ENCODE data around the gene MGMT. TPM values are rescaled to one million over a fixed set of nuclear protein-coding genes. Genes with fewer than 3 reads are reported as not detected.

The MGMT gene
- total and polyA plus RNA-seq, 2 experiments from 2014 or later: 19.3 to 21.9 TPM

DNA sequence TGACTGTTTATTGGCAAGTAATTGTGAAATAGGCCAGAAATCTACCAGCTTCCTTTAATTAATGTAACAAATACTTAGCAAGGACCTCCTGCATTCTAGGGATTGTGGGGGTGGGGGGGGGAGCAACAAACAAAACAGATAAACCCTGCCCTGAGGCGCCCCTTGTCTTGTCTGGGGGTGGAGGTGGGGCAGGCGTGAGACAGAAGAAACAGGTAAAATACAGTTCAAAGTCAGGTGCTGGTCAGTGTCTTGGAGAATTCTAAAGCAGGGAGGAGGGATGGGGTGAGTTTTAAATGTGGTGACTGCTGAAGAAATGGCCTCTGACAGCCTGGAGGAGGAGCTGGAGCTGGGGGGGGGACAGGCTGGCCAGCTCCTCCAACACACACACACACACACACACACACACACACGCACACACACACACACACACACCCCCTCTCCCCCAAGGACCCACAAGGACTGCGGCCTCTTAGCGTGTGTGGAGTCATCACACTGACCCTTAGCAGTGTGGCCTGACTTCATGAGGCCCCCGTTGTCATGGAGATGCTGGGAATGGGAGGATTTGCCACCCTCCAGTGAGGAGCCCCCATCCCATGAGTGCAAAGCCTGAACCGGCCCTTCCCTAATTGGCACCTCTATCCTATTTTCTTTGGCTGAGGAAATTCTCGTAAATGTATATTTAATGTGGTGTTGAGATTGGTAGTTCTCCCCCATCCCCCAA, 190.4 kb downstream of the MGMT start:
- H3K27ac Mint-ChIP-seq: no peak overlapping the region
- Histone ChIP-seq H3K79me2 (replicated peaks; ENCODE audit: insufficient read depth) (no peaks in the 10 kb centered on the region), H3K9me2 (ENCODE audit: insufficient read depth) (no peaks in the 10 kb centered on the region), H3K4me1 (ENCODE audit: insufficient read depth) (peaks cover 8% of the 10 kb centered on the region), H2AFZ (no peak overlapping the region), H3K4me3 (no peak overlapping the region), H3F3A (replicated peaks; ENCODE audit: low read depth) (no peaks in the 10 kb centered on the region), H3K36me3 (ENCODE audit: insufficient read depth) (no peaks in the 10 kb centered on the region), H3K27ac (ENCODE audit: low read depth) (no peak overlapping the region), H4K20me1 (replicated peaks; ENCODE audit: insufficient read depth) (no peaks in the 10 kb centered on the region), H3K27me3 (ENCODE audit: insufficient read depth) (no peaks in the 10 kb centered on the region), H3K4me2 (no peak overlapping the region)
- no peak overlapping the region for H3K4me3 Mint-ChIP-seq
- DNase-seq (ENCODE audit: low spot score) (no peak), ATAC-seq (no peak)
- H3K4me1 Mint-ChIP-seq: peaks cover 38% of the 10 kb centered on the region
- TF ChIP-seq STAT1 (IDR thresholded peaks at IDR 0.05; ENCODE audit: unreplicated experiment) (no peak), POLR2AphosphoS5 (IDR thresholded peaks at IDR 0.05; ENCODE audit: low read depth) (no peak), NANOG (IDR thresholded peaks at IDR 0.05; ENCODE audit: borderline replicate concordance) (no peak), EZH2phosphoT487 (IDR thresholded peaks at IDR 0.05; ENCODE audit: unreplicated experiment) (no peak), EZH2 (IDR thresholded peaks at IDR 0.05; ENCODE audit: low read depth, unreplicated experiment) (no peak), JUNB (IDR thresholded peaks at IDR 0.05; ENCODE audit: unreplicated experiment) (no peak), ZNF114 (CRISPR knock-in tag; IDR thresholded peaks at IDR 0.05) (no peak), CREB1 (CRISPR knock-in tag; IDR thresholded peaks at IDR 0.05; ENCODE audit: low read depth) (no peak), ZNF331 (CRISPR knock-in tag; IDR thresholded peaks at IDR 0.05; ENCODE audit: low read depth) (no peak)
- TF ChIP-seq, protein P1, sequence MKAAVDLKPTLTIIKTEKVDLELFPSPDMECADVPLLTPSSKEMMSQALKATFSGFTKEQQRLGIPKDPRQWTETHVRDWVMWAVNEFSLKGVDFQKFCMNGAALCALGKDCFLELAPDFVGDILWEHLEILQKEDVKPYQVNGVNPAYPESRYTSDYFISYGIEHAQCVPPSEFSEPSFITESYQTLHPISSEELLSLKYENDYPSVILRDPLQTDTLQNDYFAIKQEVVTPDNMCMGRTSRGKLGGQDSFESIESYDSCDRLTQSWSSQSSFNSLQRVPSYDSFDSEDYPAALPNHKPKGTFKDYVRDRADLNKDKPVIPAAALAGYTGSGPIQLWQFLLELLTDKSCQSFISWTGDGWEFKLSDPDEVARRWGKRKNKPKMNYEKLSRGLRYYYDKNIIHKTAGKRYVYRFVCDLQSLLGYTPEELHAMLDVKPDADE (IDR thresholded peaks at IDR 0.05): no peak
- TF ChIP-seq, protein P2, sequence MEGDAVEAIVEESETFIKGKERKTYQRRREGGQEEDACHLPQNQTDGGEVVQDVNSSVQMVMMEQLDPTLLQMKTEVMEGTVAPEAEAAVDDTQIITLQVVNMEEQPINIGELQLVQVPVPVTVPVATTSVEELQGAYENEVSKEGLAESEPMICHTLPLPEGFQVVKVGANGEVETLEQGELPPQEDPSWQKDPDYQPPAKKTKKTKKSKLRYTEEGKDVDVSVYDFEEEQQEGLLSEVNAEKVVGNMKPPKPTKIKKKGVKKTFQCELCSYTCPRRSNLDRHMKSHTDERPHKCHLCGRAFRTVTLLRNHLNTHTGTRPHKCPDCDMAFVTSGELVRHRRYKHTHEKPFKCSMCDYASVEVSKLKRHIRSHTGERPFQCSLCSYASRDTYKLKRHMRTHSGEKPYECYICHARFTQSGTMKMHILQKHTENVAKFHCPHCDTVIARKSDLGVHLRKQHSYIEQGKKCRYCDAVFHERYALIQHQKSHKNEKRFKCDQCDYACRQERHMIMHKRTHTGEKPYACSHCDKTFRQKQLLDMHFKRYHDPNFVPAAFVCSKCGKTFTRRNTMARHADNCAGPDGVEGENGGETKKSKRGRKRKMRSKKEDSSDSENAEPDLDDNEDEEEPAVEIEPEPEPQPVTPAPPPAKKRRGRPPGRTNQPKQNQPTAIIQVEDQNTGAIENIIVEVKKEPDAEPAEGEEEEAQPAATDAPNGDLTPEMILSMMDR (conservative IDR thresholded peaks at IDR 0.05; ENCODE audit: low read depth in 2 of 2): no peak
- TF ChIP-seq, protein P3, sequence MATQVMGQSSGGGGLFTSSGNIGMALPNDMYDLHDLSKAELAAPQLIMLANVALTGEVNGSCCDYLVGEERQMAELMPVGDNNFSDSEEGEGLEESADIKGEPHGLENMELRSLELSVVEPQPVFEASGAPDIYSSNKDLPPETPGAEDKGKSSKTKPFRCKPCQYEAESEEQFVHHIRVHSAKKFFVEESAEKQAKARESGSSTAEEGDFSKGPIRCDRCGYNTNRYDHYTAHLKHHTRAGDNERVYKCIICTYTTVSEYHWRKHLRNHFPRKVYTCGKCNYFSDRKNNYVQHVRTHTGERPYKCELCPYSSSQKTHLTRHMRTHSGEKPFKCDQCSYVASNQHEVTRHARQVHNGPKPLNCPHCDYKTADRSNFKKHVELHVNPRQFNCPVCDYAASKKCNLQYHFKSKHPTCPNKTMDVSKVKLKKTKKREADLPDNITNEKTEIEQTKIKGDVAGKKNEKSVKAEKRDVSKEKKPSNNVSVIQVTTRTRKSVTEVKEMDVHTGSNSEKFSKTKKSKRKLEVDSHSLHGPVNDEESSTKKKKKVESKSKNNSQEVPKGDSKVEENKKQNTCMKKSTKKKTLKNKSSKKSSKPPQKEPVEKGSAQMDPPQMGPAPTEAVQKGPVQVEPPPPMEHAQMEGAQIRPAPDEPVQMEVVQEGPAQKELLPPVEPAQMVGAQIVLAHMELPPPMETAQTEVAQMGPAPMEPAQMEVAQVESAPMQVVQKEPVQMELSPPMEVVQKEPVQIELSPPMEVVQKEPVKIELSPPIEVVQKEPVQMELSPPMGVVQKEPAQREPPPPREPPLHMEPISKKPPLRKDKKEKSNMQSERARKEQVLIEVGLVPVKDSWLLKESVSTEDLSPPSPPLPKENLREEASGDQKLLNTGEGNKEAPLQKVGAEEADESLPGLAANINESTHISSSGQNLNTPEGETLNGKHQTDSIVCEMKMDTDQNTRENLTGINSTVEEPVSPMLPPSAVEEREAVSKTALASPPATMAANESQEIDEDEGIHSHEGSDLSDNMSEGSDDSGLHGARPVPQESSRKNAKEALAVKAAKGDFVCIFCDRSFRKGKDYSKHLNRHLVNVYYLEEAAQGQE (IDR thresholded peaks at IDR 0.05; ENCODE audit: unreplicated experiment): no peak
- TF ChIP-seq, protein P4, sequence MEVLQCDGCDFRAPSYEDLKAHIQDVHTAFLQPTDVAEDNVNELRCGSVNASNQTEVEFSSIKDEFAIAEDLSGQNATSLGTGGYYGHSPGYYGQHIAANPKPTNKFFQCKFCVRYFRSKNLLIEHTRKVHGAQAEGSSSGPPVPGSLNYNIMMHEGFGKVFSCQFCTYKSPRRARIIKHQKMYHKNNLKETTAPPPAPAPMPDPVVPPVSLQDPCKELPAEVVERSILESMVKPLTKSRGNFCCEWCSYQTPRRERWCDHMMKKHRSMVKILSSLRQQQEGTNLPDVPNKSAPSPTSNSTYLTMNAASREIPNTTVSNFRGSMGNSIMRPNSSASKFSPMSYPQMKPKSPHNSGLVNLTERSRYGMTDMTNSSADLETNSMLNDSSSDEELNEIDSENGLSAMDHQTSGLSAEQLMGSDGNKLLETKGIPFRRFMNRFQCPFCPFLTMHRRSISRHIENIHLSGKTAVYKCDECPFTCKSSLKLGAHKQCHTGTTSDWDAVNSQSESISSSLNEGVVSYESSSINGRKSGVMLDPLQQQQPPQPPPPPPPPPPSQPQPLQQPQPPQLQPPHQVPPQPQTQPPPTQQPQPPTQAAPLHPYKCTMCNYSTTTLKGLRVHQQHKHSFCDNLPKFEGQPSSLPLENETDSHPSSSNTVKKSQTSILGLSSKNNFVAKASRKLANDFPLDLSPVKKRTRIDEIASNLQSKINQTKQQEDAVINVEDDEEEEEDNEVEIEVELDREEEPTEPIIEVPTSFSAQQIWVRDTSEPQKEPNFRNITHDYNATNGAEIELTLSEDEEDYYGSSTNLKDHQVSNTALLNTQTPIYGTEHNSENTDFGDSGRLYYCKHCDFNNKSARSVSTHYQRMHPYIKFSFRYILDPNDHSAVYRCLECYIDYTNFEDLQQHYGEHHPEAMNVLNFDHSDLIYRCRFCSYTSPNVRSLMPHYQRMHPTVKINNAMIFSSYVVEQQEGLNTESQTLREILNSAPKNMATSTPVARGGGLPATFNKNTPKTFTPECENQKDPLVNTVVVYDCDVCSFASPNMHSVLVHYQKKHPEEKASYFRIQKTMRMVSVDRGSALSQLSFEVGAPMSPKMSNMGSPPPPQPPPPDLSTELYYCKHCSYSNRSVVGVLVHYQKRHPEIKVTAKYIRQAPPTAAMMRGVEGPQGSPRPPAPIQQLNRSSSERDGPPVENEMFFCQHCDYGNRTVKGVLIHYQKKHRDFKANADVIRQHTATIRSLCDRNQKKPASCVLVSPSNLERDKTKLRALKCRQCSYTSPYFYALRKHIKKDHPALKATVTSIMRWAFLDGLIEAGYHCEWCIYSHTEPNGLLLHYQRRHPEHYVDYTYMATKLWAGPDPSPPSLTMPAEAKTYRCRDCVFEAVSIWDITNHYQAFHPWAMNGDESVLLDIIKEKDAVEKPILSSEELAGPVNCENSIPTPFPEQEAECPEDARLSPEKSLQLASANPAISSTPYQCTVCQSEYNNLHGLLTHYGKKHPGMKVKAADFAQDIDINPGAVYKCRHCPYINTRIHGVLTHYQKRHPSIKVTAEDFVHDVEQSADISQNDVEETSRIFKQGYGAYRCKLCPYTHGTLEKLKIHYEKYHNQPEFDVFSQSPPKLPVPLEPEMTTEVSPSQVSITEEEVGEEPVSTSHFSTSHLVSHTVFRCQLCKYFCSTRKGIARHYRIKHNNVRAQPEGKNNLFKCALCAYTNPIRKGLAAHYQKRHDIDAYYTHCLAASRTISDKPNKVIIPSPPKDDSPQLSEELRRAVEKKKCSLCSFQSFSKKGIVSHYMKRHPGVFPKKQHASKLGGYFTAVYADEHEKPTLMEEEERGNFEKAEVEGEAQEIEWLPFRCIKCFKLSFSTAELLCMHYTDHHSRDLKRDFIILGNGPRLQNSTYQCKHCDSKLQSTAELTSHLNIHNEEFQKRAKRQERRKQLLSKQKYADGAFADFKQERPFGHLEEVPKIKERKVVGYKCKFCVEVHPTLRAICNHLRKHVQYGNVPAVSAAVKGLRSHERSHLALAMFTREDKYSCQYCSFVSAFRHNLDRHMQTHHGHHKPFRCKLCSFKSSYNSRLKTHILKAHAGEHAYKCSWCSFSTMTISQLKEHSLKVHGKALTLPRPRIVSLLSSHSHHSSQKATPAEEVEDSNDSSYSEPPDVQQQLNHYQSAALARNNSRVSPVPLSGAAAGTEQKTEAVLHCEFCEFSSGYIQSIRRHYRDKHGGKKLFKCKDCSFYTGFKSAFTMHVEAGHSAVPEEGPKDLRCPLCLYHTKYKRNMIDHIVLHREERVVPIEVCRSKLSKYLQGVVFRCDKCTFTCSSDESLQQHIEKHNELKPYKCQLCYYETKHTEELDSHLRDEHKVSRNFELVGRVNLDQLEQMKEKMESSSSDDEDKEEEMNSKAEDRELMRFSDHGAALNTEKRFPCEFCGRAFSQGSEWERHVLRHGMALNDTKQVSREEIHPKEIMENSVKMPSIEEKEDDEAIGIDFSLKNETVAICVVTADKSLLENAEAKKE (CRISPR knock-in tag; IDR thresholded peaks at IDR 0.05): no peak
- H3K27me3 Mint-ChIP-seq (ENCODE audit: insufficient read depth, low read depth, poor library complexity): peaks cover 7% of the 10 kb centered on the region
- no peaks in the 10 kb centered on the region for H3K9me3 Mint-ChIP-seq
- no peaks in the 10 kb centered on the region for H3K36me3 Mint-ChIP-seq (ENCODE audit: low read depth)
